ENCODE data around the gene IFNG.

- TF ChIP-seq POLR2AphosphoS5 (IDR thresholded peaks at IDR 0.05; ENCODE audit: low read depth, low read length) (no peak), SIN3A (IDR thresholded peaks at IDR 0.05; ENCODE audit: borderline replicate concordance, insufficient read depth, low read length) (no peak), REST (IDR thresholded peaks at IDR 0.05; ENCODE audit: insufficient read depth in 1 of 2, low read depth in 2 of 2, low read length in 2 of 2) (no peak), TAF1 (IDR thresholded peaks at IDR 0.05; ENCODE audit: borderline replicate concordance, insufficient read depth, low read length) (no peak)
Observed at GRCh38 chr12:68106660-68107059, 52.9 kb downstream of the IFNG start.
